GM18508 (cell line): ENCODE results near the gene CCR3.

Source experiments
- ATAC-seq: cut with Tn5 transposase; IDR thresholded peaks from one replicate; pipeline ENCODE4 v1.9.1; 2021; ENCODE audit warnings: moderate number of reproducible peaks; ENCODE audit not compliant: insufficient read depth, unreplicated experiment

The CCR3 gene

DNA sequence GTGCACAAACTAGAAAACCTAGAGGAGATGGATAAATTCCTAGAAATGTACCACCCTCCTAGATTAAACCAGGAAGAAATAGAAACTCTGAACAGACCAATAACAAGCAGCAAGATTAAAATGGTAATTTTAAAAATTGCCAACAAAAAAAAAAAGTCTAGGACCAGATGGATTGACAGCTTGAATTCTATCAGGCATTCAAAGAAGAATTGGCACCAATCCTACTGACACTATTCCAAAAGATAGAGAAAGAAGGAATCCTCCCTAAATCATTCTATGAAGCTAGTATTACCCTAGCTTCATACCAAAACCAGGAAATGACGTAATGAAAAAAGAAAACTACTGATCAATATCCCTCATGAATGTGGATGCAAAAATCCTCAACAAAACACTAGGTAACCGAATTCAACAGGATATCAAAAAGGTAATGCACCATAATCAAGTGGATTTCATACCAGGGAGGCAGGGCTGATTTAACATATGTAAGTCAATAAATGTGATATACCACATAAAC is 24.0 kb upstream of the CCR3 start:
- ATAC-seq: no peak

DNA sequence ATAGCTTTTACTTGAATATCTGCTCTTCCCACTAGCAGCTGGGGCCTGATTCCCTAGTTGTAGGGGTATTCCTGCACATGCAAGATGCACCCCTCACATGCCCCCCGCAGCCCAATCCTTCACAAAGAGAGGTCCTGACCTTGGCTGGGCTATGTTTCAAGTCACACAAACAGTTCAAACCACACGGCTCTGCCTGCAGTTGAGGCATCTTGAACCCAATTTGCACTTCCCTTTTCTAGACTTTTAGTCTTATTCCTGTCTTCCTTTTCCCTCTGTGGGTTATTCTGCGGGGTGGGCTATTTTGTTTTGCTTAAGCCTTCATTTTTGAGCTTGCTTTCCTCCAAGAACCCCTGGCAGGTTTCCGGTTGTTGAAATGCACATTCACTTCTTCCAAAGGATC is 20.9 kb upstream of the CCR3 start:
- no peak for ATAC-seq

DNA sequence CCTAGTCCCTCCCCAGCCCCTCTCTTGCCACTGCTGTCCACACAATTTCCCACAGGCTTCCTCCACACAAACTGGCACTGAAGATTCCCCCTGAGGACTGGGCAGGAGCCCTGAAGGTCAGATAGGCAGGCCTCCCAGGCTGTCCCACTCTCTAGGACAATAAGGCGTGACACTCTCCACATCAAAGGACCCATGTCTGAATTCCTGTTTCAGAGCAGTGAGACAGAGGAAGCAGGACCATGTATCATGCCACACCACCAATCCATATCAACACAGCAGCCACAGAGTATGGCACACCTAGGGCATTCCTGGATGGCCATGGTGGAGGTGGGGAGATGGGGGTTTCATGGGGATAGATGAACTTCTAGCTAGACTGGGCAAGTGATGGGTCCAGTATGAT is 20.3 kb upstream of the CCR3 start:
- no peak for ATAC-seq

DNA sequence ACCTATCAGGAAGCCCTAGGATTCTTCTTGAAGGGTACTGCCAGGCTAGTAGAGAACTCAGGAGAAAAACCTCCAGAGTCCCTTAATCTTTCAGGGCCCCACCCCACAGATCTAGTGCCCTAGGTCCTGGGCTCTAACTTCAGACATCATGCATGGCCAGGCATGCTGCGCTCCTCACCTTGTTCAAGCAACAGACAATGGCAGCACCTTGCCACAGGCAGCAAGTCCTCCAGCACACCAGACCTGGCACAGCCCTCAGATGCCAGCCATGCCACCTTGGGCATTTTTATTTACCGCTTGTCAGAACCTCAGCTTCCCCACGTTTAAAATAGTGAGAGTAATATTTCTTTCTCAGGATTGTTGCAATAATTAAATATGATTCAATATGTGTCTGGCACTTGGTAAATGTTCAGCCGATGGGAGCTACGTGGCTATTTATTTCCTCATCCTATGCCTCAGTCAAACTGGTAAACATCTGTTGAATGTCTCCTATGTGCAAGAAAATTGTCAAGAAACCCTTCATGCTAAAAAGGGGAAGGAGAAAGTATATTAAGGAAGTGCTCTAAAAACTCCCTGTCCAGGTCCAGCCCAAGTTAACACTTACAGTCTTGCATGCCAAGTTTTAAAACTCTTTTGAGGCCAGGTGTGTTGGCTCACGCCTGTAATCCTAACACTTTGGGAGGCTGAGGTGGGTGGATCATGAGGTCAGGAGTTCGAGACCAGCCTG is 19.7 kb upstream of the CCR3 start:
- no peak for ATAC-seq

DNA sequence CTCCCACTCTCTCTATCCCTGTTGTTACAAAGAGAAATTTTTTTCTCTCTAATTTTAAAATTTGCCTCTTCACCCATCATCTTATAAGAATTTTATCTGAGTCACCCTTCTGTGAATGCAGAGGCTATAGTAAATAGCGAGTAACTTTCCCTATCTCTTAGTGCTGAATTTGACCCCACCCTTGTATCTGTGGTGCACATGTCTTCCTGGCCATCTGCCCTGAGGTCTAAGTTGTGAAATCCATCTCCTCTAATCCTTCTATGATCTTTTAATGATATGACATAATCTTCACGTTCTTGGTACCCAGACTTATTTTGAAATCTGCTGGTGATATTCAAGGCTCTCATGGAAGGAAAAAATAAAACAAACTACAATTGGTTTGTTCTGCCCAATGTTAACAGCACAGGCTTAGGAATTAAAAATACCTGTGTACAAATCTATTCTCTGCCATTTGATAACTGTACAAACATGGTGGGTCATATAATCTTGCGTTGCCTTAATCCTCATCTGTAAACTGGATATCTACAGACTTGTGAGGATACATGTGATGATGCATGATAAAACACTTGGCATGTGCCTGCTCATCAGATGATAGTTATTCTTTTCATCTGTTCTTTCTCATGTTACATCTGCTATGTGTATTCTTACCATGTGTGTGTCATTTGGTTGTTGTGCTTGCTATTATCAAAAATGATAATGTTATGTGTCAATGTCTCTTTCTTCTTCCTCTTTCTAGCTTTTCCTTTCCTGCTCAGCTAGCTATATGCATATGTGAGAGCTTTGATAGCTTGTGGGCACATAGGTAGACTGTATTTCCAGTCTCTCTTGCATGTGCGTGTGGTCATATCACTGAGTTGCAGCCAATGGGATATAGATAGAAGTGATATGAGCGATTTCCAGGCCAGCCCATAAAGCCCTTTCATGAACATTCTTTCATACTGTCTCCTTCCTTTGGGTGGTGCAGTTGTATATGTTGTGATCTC is 13.7 kb upstream of the CCR3 start:
- ATAC-seq: no peak

DNA sequence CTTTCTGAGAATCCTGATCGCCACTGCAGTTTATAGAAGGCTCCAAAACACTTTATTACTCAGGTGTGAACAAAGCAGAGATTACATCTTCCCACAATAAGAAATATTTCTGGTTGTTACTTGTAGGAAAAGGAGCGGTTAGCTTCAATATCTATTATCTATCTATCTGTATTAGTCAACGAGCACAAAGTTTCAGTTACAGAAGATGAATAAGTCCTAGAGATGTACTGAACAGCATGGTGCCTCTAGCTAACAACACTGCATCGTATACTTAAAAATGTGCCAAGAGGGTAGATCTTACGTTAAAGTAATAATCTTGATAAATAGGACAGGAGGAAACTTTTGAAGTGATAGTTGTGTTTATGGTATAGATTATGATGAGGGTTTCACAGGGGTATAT is 10.9 kb upstream of the CCR3 start:
- ATAC-seq: no peak

DNA sequence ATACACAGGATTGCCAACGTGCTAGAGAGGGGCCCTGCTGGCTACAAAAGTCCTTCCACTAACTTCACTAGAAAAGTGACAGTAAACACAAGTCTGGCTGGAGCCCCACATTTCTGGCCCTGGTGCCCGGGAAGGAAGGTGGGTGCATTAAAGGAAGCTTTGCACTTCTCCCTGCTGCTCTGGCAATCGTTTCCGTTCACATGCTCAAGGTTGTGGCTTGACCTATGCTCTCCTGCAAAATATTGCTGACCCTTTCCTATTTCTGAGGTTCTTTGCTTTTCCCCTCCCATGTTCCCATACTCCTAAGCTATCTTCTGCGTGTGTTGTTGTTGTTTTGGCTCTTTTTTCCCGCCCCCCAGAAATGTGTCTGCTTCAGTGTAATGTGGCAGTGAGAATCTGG is 9.1 kb upstream of the CCR3 start:
- no peak for ATAC-seq

DNA sequence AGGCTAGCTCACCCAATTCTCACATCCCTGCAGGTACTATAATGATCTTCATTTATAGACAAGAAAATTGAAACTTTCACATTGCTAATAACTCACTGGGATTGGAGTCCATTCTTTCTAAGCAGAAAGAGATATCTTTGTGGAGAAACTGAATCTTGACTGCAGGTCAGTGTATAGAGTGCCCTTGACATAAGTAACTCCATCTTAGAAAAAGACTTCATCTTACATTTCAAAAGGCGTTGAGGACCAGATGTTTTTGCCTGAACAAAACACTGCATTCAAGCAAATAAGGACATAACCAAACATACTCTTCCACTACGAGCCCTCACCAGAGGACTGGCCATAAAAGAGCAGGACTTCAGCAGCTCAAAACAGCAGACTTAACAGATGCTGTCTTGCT is 6.8 kb upstream of the CCR3 start:
- no peak for ATAC-seq

DNA sequence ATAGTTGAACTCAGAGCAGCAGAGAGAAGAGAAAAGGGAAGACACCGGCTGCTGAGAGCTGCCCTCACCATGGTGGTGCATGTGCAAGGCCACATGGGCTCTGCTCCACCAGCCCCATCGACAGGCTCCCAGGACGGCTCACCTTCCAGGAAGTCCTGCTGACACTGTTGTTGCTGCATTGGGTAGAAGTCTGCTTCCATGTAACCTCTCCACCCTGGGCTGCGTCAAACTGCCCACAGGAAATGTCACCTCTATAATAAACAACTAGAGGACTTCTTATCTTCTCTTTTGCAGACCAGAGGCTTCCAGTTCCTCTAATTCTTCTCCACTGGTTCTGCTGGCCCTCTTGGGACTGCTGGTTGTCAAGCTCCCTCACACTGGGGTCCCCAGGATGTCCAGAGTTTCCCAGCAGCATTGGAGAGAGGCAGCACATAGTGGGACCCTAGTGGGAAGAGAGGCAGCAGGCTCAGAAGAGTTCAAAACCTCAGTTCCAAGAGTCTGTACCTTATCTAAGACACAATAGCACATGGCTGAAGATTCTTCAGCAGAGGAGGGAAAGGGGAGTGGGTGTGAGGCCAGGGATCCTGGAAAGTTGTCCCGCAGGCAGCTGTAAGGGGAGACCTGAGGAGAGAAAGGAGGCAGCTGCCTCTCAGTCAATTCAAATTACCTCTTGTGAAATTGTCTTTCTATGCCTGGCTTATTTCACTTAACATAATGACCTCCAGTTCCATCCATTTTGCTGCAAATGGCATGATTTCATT is 5.8 kb upstream of the CCR3 start:
- no peak for ATAC-seq

DNA sequence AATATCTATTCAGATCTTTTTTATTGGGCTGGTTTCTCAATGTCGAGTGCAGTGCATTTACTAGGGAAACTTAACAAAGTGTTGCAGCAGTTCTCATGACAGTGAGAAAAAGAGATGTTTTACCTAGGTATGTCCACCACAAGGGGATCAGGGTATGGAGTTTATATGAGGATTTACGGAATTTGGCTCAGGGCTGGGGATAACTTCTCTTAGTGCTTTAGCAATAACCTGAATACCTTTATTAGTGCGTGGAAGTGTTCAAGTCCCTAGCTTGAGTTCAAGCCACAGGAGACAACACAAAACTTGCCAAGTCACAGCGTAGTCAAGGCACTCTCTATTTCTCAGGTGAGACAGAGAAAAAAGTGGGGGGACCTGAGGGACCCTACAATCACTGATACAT is 3.9 kb upstream of the CCR3 start:
- no peak for ATAC-seq

DNA sequence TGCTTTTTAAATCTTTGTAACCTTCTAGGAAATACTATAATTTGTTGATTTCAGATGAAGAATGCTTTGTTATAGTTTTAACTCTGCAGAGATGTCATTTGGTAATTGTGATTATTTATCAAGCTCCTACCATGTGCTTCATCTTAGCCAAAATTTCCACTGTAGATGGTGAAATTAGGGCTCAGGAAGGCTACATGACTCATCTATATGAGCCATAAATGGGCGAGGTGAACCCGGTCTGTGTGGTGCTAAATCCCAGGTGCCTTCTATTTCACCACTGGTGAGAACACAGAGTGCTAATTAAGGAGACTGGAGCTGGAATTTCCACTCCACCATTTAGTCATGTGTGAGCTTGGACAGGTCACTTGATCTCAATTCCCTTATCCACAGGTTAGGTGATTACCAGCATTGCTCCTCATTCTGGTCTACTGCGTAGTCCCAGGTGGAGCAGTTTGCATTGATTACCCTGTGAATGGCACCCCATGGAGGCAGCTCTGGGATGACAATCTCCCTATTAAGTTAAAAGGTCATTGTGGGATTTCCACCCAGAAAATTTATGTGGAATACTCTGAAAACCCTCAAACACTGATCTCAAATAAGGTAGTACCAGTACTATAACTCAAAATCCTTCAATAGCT is 2.8 kb upstream of the CCR3 start:
- ATAC-seq: no peak

DNA sequence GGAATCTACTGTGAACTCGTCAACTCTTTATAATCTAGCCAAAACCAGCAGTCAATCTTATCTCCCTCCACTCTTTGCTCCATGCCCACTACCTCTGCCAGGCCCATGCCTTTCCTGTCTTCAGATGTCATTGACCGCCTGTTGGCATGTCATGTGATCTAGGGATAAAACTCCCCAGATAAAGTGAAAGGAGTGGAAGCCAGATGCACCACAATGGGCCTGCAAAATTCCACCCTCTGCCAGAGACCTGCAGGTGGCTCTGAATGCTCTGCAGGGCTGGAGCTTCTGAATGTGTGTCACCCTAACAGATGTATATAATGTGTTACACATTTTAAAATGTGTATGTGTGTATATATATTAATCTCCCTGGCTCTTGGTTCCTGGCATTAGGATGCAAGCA is 2.3 kb upstream of the CCR3 start:
- no peak for ATAC-seq

DNA sequence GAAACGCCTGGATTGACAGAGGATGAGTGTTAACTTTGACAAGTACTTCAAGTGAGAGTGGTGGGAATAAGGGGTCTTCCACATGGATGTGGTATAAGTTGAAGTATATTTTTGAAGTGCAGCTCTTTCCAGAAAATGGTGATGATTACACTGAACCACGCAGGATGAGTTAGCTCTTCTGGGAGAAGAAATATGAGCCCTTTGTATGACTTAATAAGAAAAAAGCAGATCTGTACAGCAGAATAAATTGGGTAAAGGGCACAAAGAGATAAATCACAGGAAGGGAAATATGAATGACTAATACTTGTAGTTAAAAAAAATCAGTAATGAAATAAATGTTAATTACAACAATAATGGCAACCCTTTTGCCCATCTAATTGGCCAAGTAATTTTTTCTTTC is 1.3 kb downstream of the CCR3 start:
- ATAC-seq: no peak

DNA sequence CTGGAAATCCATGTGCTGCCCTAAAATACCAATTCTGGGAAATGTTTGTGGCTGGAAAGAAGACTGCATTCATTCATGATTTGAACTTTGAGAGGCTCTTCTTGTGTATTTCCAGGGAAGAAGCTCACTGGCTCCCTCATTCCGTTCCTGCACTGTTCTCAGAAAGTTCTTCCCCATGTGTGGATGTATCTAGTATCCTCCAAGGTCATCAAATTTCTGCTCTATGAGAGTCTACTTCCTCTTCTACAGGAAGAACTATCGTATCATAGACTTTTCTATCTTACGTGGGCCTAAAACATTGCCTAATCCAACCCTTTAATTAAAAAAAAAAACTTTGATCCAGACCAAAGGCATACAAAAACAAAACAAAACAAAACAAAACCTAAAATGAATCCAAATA is 2.9 kb downstream of the CCR3 start:
- ATAC-seq: no peak

DNA sequence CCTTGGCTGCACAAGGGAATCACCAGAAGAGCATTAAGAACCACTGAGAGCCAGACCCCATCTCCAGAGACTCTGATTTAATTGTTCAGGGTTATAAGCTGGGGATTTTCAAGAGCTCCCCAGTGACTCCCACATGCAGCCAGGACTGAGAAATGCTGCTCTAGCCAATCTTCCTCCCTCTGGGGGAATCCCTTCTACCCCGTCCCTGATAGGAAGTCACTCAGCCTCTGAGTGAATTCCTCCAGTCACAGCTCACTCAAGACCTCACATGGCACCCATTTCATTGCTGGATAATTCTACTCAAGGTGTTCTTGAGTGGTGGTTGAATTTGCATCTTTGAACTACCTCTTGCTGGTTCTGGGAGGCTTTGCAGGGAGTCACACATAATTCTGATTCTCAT is 10.7 kb downstream of the CCR3 start:
- no peak for ATAC-seq

DNA sequence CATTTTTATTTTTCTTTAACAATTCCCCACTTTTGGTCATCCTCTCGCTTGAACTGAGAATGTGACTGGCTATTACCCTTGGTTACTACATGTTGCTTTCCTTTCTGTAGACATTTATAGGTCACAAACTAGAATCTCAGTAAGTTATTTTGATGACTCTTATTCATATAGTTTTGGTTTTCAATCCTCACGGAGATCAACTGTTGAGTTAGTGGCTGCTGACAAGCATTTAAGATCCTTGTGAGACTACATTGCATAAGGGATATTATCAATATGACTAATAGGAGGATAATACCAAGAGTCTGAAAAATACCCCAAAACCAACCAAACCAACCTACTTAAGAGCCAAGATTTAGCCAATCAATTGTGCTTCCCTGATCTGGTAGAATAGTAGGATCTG is 16.3 kb downstream of the CCR3 start:
- ATAC-seq: no peak

DNA sequence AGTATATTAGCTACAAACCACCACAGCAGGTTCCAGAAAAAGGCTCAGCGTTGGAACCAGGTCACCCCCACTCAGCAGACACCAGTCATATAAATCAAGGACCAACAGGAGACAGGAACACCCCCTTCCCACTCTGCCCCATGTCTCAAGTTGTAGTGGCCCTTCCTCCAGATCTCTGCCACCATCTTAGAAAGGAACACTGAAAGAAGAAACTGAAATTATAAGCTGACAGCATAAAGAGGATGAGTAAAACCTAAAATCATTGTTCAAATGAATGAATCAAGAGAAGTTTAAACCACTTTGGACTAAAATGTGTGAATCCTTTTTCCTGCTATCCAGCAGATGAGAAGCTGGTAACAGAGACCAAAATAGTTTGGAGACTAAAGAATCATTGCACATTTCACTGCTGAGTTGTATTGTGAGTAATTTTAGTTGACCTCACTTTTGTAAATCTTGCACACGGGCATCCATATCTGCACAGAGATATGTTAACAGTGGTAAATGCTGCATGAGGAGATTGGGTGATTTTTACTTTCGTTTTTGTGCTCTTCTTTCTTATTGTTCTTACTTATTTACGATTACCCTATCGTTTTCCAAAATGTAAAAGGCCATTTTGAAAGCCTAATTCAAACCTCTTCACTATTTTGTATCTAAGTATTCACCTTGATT is 19.8 kb downstream of the CCR3 start:
- no peak for ATAC-seq

DNA sequence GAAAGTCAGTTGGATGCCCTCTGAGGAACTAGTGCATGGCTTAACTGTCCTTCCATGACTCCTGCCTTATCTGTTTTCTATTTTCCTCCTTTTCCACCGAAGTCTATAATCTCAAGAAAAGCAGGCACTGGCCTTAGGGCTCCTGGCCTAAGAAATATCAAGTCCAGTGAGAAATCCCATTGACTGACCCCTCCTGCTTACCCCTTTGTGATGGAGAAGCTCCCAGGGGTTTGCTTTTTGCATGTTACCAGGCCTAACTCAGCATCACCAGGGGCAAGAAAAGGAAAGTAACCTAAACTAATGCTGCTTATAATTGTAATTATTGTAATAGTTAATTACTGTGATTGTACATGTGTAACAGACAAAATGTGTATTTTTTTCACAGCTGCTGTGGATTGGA is 21.7 kb downstream of the CCR3 start:
- no peak for ATAC-seq

DNA sequence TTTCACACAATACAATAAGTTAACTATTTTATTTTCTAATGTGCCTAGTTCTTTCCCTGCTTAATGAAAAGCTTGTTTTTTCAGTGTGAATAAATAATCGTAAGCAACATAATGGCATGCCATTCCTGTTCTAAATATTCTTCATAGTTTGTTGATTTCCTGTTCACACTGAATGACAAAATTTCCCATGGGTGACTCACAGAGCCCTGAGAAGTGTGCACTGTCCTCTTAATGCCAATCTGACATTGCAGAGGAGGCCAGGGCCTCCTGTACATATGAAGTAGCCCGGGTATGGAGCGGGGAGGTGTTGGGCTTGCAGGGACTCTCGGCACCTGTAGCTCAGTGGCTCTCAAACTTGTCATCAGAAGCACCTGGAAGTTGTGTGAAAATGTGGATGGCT is 24.3 kb downstream of the CCR3 start:
- ATAC-seq: no peak

DNA sequence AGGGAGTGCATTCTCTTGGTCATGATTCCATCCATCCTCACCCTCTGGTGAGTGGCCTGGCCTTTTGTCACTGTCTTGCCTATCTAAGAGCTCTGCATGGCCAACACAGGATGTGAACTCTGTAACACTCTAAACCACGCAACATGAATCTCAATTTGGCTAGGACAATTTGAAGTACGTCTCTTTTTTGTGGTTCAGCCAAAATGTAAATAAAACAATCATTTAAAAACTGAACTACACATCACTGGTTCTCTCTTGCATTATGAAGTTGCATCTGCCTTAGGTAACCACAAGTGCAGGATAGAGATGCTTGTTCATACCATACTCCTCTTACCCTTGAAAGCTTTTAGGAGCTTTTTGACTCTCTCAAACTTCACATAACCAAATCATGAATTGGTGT is 27.3 kb downstream of the CCR3 start:
- no peak for ATAC-seq
